IMR-90 (cell line): ENCODE data around the gene PAX5. TPM values are rescaled to one million over a fixed set of nuclear protein-coding genes. Genes with fewer than 3 reads are reported as not detected.

ENCODE experiments used
- ATAC-seq: fragments of 200-7000 bp; cut with Tn5 transposase; 2 replicates; pipeline ENCODE4 v1.9.1; 2020; ENCODE audit warnings: low read depth, mild to moderate bottlenecking, moderate library complexity
- BruUV-seq: library from RNA; stranded (reverse); fragments of 400-500 nt; replicated peaks from 2 replicates; lab custom pipeline; 2021; lab: Mats Ljungman, UMichigan
- CTCF ChIA-PET: fragments of 300-600 bp; formaldehyde crosslinking; extraction: SDS; loops from one replicate; lab custom pipeline; 2021; ENCODE audit warnings: antibody characterized with exemption; lab: Yijun Ruan, JAX
- POLR2A ChIA-PET: fragments of 300-600 bp; sonication (Branson Sonifier 250); formaldehyde crosslinking; loops from one replicate; lab custom pipeline; 2022; ENCODE audit warnings: antibody characterized with exemption; ENCODE audit not compliant: unreplicated experiment; lab: Charles Lee
- DNase-seq: peaks from one replicate; pipeline ENCODE4 v3.0.0; 2013
- H2AFZ ChIP-seq: replicated peaks from 2 replicates; pipeline ENCODE3; 2013; ENCODE audit warnings: low read length, mild to moderate bottlenecking; ENCODE audit not compliant: poor library complexity
- H2AK5ac ChIP-seq: 2 replicates; pipeline ENCODE4 v1.6.1; 2013; ENCODE audit warnings: low read depth, low read length, inconsistent platforms
- H2AK9ac ChIP-seq: replicated peaks from 2 replicates; pipeline ENCODE3; 2013; ENCODE audit warnings: mild to moderate bottlenecking, low read depth, low read length, moderate library complexity; ENCODE audit not compliant: poor library complexity
- H2BK120ac ChIP-seq: 2 replicates; pipeline ENCODE4 v1.6.1; 2013; ENCODE audit warnings: low read depth, low read length, inconsistent platforms
- H2BK15ac ChIP-seq: 3 replicates; pipeline ENCODE4 v1.6.1; 2013; ENCODE audit warnings: low read depth, low read length, inconsistent platforms
- H2BK20ac ChIP-seq: 2 replicates; pipeline ENCODE4 v1.6.1; 2013; ENCODE audit warnings: low read depth, mild to moderate bottlenecking, inconsistent platforms, low read length, moderate library complexity
- H2BK5ac ChIP-seq: 2 replicates; pipeline ENCODE4 v1.6.1; 2013; ENCODE audit warnings: mild to moderate bottlenecking, low read depth, low read length, inconsistent platforms; ENCODE audit not compliant: poor library complexity, severe bottlenecking
- H3K14ac ChIP-seq: replicated peaks from 2 replicates; pipeline ENCODE4 v1.6.1; 2013; ENCODE audit warnings: low read depth, low read length, inconsistent platforms
- H3K18ac ChIP-seq: 2 replicates; pipeline ENCODE4 v1.6.1; 2013; ENCODE audit warnings: low read depth, low read length, control low read depth
- H3K23ac ChIP-seq: 2 replicates; pipeline ENCODE4 v1.6.1; 2013; ENCODE audit warnings: low read depth, low read length, inconsistent platforms
- H3K27ac ChIP-seq: 2 replicates; pipeline ENCODE4 v1.5.1; 2013; ENCODE audit warnings: mild to moderate bottlenecking, control low read depth, low read length; ENCODE audit not compliant: insufficient read depth
- H3K27me3 ChIP-seq: 2 replicates; pipeline ENCODE4 v1.6.1; 2013; ENCODE audit warnings: low read length; ENCODE audit not compliant: control insufficient read depth, insufficient read depth
- H3K36me3 ChIP-seq: 2 replicates; pipeline ENCODE4 v1.6.1; 2013; ENCODE audit warnings: low read length, mixed read lengths; ENCODE audit not compliant: control insufficient read depth, insufficient read depth
- H3K4ac ChIP-seq: 2 replicates; pipeline ENCODE4 v1.6.1; 2013; ENCODE audit warnings: low read depth, low read length, inconsistent platforms
- H3K4me1 ChIP-seq: 2 replicates; pipeline ENCODE4 v1.6.1; 2013; ENCODE audit warnings: low read length, mixed read lengths; ENCODE audit not compliant: control insufficient read depth, insufficient read depth
- H3K4me2 ChIP-seq: 2 replicates; pipeline ENCODE4 v1.6.1; 2013; ENCODE audit warnings: low read depth, mild to moderate bottlenecking, control low read depth, low read length, moderate library complexity
- H3K4me3 ChIP-seq: 2 replicates; pipeline ENCODE4 v1.5.1; 2013; ENCODE audit warnings: low read depth, mild to moderate bottlenecking, control low read depth, low read length, moderate library complexity; ENCODE audit not compliant: insufficient read depth
- H3K56ac ChIP-seq: 2 replicates; pipeline ENCODE4 v1.6.1; 2013; ENCODE audit warnings: low read length, inconsistent platforms; ENCODE audit not compliant: insufficient read depth; ENCODE audit errors: extremely low read depth
- H3K79me1 ChIP-seq, 2 experiments: 2 replicates each; pipeline ENCODE4 v1.6.1; 2013; ENCODE audit warnings: low read length in 2 of 2, inconsistent platforms in 1 of 2, low read depth in 1 of 2
- H3K9ac ChIP-seq: 2 replicates; pipeline ENCODE4 v1.6.1; 2013; ENCODE audit warnings: low read depth, low read length, control low read depth
- H3K9me1 ChIP-seq: 2 replicates; pipeline ENCODE4 v1.6.1; 2013; ENCODE audit warnings: low read length, inconsistent platforms; ENCODE audit not compliant: insufficient read depth
- H3K9me3 ChIP-seq: 2 replicates; pipeline ENCODE4 v1.6.1; 2013; ENCODE audit warnings: low read length; ENCODE audit not compliant: control insufficient read depth, insufficient read depth
- H4K20me1 ChIP-seq: 2 replicates; pipeline ENCODE4 v1.6.1; 2013; ENCODE audit warnings: low read length, inconsistent platforms; ENCODE audit not compliant: insufficient read depth
- H4K5ac ChIP-seq: 2 replicates; pipeline ENCODE4 v1.6.1; 2013; ENCODE audit warnings: mild to moderate bottlenecking, low read depth, low read length, control low read depth
- H4K8ac ChIP-seq, 2 experiments: 2 replicates each; pipeline ENCODE4 v1.6.1; 2013; ENCODE audit warnings: low read depth in 2 of 2, low read length in 2 of 2, control low read depth in 1 of 2, inconsistent platforms in 1 of 2
- H4K91ac ChIP-seq: 2 replicates; pipeline ENCODE4 v1.6.1; 2013; ENCODE audit warnings: low read depth, low read length, inconsistent platforms; ENCODE audit not compliant: insufficient read depth
- BHLHE40 ChIP-seq: fragments of 150-350 bp; IDR thresholded peaks from 2 replicates; pipeline ENCODE4 v1.6.1; 2016; ENCODE audit warnings: mild to moderate bottlenecking, low read depth, low read length
- CEBPB ChIP-seq: IDR thresholded peaks from 2 replicates; pipeline ENCODE4 v1.6.1; 2012; ENCODE audit warnings: low read depth, low read length, improper control_type of control experiment
- CHD1 ChIP-seq: IDR thresholded peaks from 2 replicates; pipeline ENCODE4 v1.6.1; 2012; ENCODE audit warnings: low read depth, low read length, improper control_type of control experiment
- FOS ChIP-seq: fragments of 150-350 bp; IDR thresholded peaks from 2 replicates; pipeline ENCODE4 v1.6.1; 2016; ENCODE audit warnings: low read depth, low read length
- MAFK ChIP-seq: IDR thresholded peaks from 2 replicates; pipeline ENCODE4 v1.6.1; 2012; ENCODE audit warnings: low read depth, low read length, improper control_type of control experiment
- MAZ ChIP-seq: IDR thresholded peaks from 2 replicates; pipeline ENCODE4 v1.6.1; 2012; ENCODE audit warnings: low read depth, mild to moderate bottlenecking, low read length, improper control_type of control experiment, moderate library complexity, borderline replicate concordance
- MXI1 ChIP-seq: IDR thresholded peaks from 2 replicates; pipeline ENCODE4 v1.6.1; 2012; ENCODE audit warnings: low read depth, mild to moderate bottlenecking, low read length, moderate library complexity, borderline replicate concordance
- NFE2L2 ChIP-seq: fragments of 150-350 bp; IDR thresholded peaks from 2 replicates; pipeline ENCODE4 v1.6.1; 2016; ENCODE audit warnings: low read depth, mild to moderate bottlenecking, low read length
- POLR2A ChIP-seq: IDR thresholded peaks from 2 replicates; pipeline ENCODE4 v1.6.1; 2012; ENCODE audit warnings: mild to moderate bottlenecking, low read depth, low read length
- RAD21 ChIP-seq: IDR thresholded peaks from 2 replicates; pipeline ENCODE4 v1.6.1; 2012; ENCODE audit warnings: low read length, improper control_type of control experiment
- RCOR1 ChIP-seq: IDR thresholded peaks from 2 replicates; pipeline ENCODE4 v1.6.1; 2012; ENCODE audit warnings: mild to moderate bottlenecking, low read length, improper control_type of control experiment; ENCODE audit not compliant: insufficient replicate concordance
- RFX5 ChIP-seq: IDR thresholded peaks from 2 replicates; pipeline ENCODE4 v1.8.0; 2012; ENCODE audit warnings: low read depth, mild to moderate bottlenecking, low read length, moderate library complexity
- SMC3 ChIP-seq: fragments of 150-350 bp; IDR thresholded peaks from 2 replicates; pipeline ENCODE4 v1.6.1; 2016; ENCODE audit warnings: low read depth, mild to moderate bottlenecking, antibody characterized with exemption, low read length, moderate library complexity
- WGBS, 2 experiments: methylation state at CpG; one replicate each; pipeline versions ENCODE4 v1.1.5 to v1.1.7; 2013; ENCODE audit warnings: missing lambda C conversion rate in 2 of 2; ENCODE audit not compliant: insufficient read length in 1 of 2; ENCODE audit errors: extremely low coverage in 2 of 2; 5-methylcytosine and 5-hydroxymethylcytosine counted together
- dilution Hi-C: fragments of 300-500 bp; cut with HindIII; formaldehyde crosslinking; loops from one replicate; pipeline ENCODE4 v1.14.3; 2018; ENCODE audit warnings: low sequenced_read_pairs; ENCODE audit not compliant: unreplicated experiment
- in situ Hi-C: fragments of 300-500 bp; cut with MboI; formaldehyde crosslinking; loops from 3 replicates; pipeline ENCODE4 v1.14.3; 2019; ENCODE audit warnings: low sequenced_read_pairs, inconsistent platforms, mixed read lengths
- intact Hi-C: fragments of 100-400 bp; cut with micrococcal nuclease; formaldehyde crosslinking; loops from 2 replicates; pipeline ENCODE4 v1.10.0; 2022
- polyA plus RNA-seq, 3 experiments: library from polyadenylated mRNA; depleted of rRNA; stranded (reverse); fragments of >200 nt; gene quantifications; 2 replicates each; pipeline ENCODE4 v1.2.3, GENCODE V29; 2012; ENCODE audit warnings: low replicate concordance in 1 of 3
- total RNA-seq: library from RNA; depleted of rRNA; stranded (reverse); fragments of >200 nt; gene quantifications from 2 replicates; pipeline ENCODE4 v1.2.3, GENCODE V29; 2012
- TF ChIP-seq, protein P1 (sequence below): fragments of 150-350 bp; IDR thresholded peaks from 2 replicates; pipeline ENCODE4 v1.6.1; 2016; ENCODE audit warnings: low read depth, mild to moderate bottlenecking, low read length, moderate library complexity, borderline replicate concordance
- TF ChIP-seq, protein P2 (sequence below): fragments of 150-350 bp; IDR thresholded peaks from 2 replicates; pipeline ENCODE4 v1.6.1; 2017; ENCODE audit warnings: mild to moderate bottlenecking, antibody characterized with exemption, low read length, low read depth
- TF ChIP-seq, protein P3 (sequence below): conservative IDR thresholded peaks from 2 replicates; pipeline ENCODE4 v1.5.1; 2012; ENCODE audit warnings: mild to moderate bottlenecking, low read depth, low read length, improper control_type of control experiment

The PAX5 gene
- total and polyA plus RNA-seq, 2 of the 4 experiments (the other 2 are of a cell fraction): not detected

DNA sequence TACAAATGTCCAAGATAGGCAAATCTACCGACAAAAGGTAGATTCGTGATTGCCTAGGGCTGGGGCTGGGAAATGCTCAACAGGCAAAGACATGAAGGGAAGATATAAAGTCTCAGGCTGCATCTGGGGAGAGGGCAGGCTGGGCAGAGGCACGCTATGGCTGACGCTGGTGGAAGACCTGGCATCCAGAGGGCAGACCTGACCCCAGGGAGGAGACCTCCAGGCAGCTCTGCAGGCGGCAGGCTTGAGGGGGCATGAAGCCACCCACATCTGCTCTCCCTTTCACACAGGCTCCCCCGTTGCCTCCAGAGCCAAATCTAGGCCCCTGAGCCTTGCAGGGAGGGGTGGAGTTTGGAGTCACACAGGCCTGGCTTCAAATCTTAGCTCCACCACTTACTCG lies 145.5 kb downstream of the PAX5 start:
- H3K9me3 ChIP-seq: no peaks in the 10 kb centered on the region
- no peak overlapping the region for H3K27ac ChIP-seq
- H3K9ac ChIP-seq: no peak overlapping the region
- no peak overlapping the region for H4K5ac ChIP-seq
- ChIA-PET POLR2A (no interaction called here), CTCF (interaction anchor here (1.2 kb wide), 1 partner anchor 16 kb away, joined by 3 read pairs; no protein-coding TSS in a partner anchor)
- H4K8ac ChIP-seq: no peak overlapping the region
- no peak overlapping the region for H3K4me3 ChIP-seq
- in situ Hi-C loops: no loop called here
- no peak overlapping the region for H3K18ac ChIP-seq
- no peak overlapping the region for H2BK5ac ChIP-seq
- no peaks in the 10 kb centered on the region for H4K20me1 ChIP-seq
- BruUV-seq: no TSS peak
- intact Hi-C loops: no loop called here
- H3K4ac ChIP-seq: no peak overlapping the region
- no peak overlapping the region for H3K4me2 ChIP-seq
- no peak overlapping the region for H2AK9ac ChIP-seq
- H3K79me1 ChIP-seq: no peaks in the 10 kb centered on the region
- TF ChIP-seq MAFK: no peak
- TF ChIP-seq, protein P1, sequence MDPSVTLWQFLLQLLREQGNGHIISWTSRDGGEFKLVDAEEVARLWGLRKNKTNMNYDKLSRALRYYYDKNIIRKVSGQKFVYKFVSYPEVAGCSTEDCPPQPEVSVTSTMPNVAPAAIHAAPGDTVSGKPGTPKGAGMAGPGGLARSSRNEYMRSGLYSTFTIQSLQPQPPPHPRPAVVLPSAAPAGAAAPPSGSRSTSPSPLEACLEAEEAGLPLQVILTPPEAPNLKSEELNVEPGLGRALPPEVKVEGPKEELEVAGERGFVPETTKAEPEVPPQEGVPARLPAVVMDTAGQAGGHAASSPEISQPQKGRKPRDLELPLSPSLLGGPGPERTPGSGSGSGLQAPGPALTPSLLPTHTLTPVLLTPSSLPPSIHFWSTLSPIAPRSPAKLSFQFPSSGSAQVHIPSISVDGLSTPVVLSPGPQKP: no peak
- no peak for TF ChIP-seq POLR2A
- TF ChIP-seq SMC3: no peak
- TF ChIP-seq RAD21: no peak
- no peak for TF ChIP-seq MXI1
- TF ChIP-seq NFE2L2: no peak
- no peak for TF ChIP-seq MAZ
- no peak for TF ChIP-seq FOS
- TF ChIP-seq CEBPB: no peak
- TF ChIP-seq, protein P2, sequence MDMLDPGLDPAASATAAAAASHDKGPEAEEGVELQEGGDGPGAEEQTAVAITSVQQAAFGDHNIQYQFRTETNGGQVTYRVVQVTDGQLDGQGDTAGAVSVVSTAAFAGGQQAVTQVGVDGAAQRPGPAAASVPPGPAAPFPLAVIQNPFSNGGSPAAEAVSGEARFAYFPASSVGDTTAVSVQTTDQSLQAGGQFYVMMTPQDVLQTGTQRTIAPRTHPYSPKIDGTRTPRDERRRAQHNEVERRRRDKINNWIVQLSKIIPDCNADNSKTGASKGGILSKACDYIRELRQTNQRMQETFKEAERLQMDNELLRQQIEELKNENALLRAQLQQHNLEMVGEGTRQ: no peak
- TF ChIP-seq, protein P3, sequence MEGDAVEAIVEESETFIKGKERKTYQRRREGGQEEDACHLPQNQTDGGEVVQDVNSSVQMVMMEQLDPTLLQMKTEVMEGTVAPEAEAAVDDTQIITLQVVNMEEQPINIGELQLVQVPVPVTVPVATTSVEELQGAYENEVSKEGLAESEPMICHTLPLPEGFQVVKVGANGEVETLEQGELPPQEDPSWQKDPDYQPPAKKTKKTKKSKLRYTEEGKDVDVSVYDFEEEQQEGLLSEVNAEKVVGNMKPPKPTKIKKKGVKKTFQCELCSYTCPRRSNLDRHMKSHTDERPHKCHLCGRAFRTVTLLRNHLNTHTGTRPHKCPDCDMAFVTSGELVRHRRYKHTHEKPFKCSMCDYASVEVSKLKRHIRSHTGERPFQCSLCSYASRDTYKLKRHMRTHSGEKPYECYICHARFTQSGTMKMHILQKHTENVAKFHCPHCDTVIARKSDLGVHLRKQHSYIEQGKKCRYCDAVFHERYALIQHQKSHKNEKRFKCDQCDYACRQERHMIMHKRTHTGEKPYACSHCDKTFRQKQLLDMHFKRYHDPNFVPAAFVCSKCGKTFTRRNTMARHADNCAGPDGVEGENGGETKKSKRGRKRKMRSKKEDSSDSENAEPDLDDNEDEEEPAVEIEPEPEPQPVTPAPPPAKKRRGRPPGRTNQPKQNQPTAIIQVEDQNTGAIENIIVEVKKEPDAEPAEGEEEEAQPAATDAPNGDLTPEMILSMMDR: no peak
- no peak for TF ChIP-seq RFX5
- TF ChIP-seq BHLHE40: no peak
- no peak for TF ChIP-seq CHD1
- no peak for TF ChIP-seq RCOR1
- H4K91ac ChIP-seq: no peak overlapping the region
- H3K14ac ChIP-seq: no peak overlapping the region
- no peak overlapping the region for H3K23ac ChIP-seq
- H3K36me3 ChIP-seq: no peaks in the 10 kb centered on the region
- no peak overlapping the region for H3K56ac ChIP-seq
- H2BK20ac ChIP-seq: no peak overlapping the region
- no peak for ATAC-seq
- no peak overlapping the region for H2BK15ac ChIP-seq
- H2AFZ ChIP-seq: no peak overlapping the region
- no CpG with 5 or more reads among the region's 7 CpGs for WGBS, 2 experiments
- H3K4me1 ChIP-seq: no peaks in the 10 kb centered on the region
- peaks cover 30% of the 10 kb centered on the region for H3K27me3 ChIP-seq
- dilution Hi-C loops: no loop called here
- H2BK120ac ChIP-seq: no peak overlapping the region
- no peaks in the 10 kb centered on the region for H3K9me1 ChIP-seq
- no peak for DNase-seq
- H2AK5ac ChIP-seq: no peak overlapping the region
